ENCODE results near the gene EVL.

GRCh38 chr14:100092832-100093231 is 27.6 kb downstream of the EVL start:
- TF ChIP-seq POLR2A (IDR thresholded peaks at IDR 0.05; ENCODE audit: control extremely low read depth in 1 of 2, low read depth in 2 of 2, low read length in 2 of 2) (no peak), SP2 (IDR thresholded peaks at IDR 0.05; ENCODE audit: low read length) (no peak), MAX (IDR thresholded peaks at IDR 0.05) (no peak), BACH1 (IDR thresholded peaks at IDR 0.05; ENCODE audit: low read length) (no peak), SP1 (IDR thresholded peaks at IDR 0.05; ENCODE audit: low read depth, low read length) (no peak), RNF2 (IDR thresholded peaks at IDR 0.05; ENCODE audit: borderline replicate concordance, low read depth, low read length, missing control alignments, poor library complexity, severe bottlenecking) (no peak), CTCF (IDR thresholded peaks at IDR 0.05; ENCODE audit: control extremely low read depth in 1 of 3, insufficient read depth in 1 of 3, low read depth in 1 of 3, low read length in 3 of 3) (no peak), SRF (IDR thresholded peaks at IDR 0.05; ENCODE audit: low read depth, low read length) (no peak), KDM1A (IDR thresholded peaks at IDR 0.05; ENCODE audit: borderline replicate concordance, low read length) (no peak), EZH2 (IDR thresholded peaks at IDR 0.05; ENCODE audit: low read depth, low read length, severe bottlenecking) (no peak), TEAD4 (IDR thresholded peaks at IDR 0.05; ENCODE audit: low read depth, low read length) (no peak), TAF1 (IDR thresholded peaks at IDR 0.05; ENCODE audit: low read depth, low read length) (no peak)

Measured in H1 (cell line).